ENCODE measurements around the gene MSI2.

Gene MSI2

GRCh38 chr17:57434361-57434760, 178.0 kb downstream of the MSI2 start:
- H3K56ac ChIP-seq (ENCODE audit: low read length): no peak overlapping the region
- peaks cover 2% of the 10 kb centered on the region for H3K79me1 ChIP-seq (ENCODE audit: low read length)
- no peak overlapping the region for H2BK5ac ChIP-seq (ENCODE audit: low read length)
- H2BK120ac ChIP-seq (ENCODE audit: low read depth, low read length): no peak overlapping the region
- no peak overlapping the region for H3K4me3 ChIP-seq (ENCODE audit: low read length)
- no peak overlapping the region for H4K8ac ChIP-seq (ENCODE audit: low read depth, low read length)
- no peak overlapping the region for H3K9ac ChIP-seq (ENCODE audit: low read length)
- no peaks in the 10 kb centered on the region for H3K4me1 ChIP-seq (ENCODE audit: control insufficient read depth, low read depth, low read length)
- H3K23ac ChIP-seq (ENCODE audit: low read length): no peak overlapping the region
- H3K27me3 ChIP-seq (ENCODE audit: insufficient read depth, low read length, poor library complexity): no peaks in the 10 kb centered on the region
- H2AK5ac ChIP-seq (ENCODE audit: low read length): no peak overlapping the region
- no peaks in the 10 kb centered on the region for H3K79me2 ChIP-seq (ENCODE audit: control insufficient read depth, insufficient read depth, low read length)
- H2BK15ac ChIP-seq (replicated peaks; ENCODE audit: low read depth): no peak overlapping the region
- no peak overlapping the region for H3K4me2 ChIP-seq (ENCODE audit: low read length)
- no peaks in the 10 kb centered on the region for H3K36me3 ChIP-seq (ENCODE audit: control insufficient read depth, insufficient read depth, low read length)
- DNase-seq: no peak
- no peak overlapping the region for H4K5ac ChIP-seq (ENCODE audit: low read length)
- no peak overlapping the region for H3K4ac ChIP-seq (ENCODE audit: low read depth, low read length)
- no peak overlapping the region for H3K18ac ChIP-seq (ENCODE audit: low read length)
- H3K27ac ChIP-seq (ENCODE audit: low read depth, low read length): no peak overlapping the region
- no CpG with 5 or more reads among the region's 1 CpG for WGBS (ENCODE audit: extremely low coverage, insufficient coverage, low lambda C conversion rate)

- Histone ChIP-seq H4K8ac (ENCODE audit: low read depth, low read length) (no peak overlapping the region), H2BK15ac (replicated peaks; ENCODE audit: low read depth) (no peak overlapping the region), H2AK5ac (ENCODE audit: low read length) (no peak overlapping the region), H3K27ac (ENCODE audit: low read depth, low read length) (no peak overlapping the region), H3K79me2 (ENCODE audit: control insufficient read depth, insufficient read depth, low read length) (no peaks in the 10 kb centered on the region), H2BK120ac (ENCODE audit: low read depth, low read length) (no peak overlapping the region), H3K18ac (ENCODE audit: low read length) (no peak overlapping the region), H3K79me1 (ENCODE audit: low read length) (peaks cover 5% of the 10 kb centered on the region), H3K27me3 (ENCODE audit: insufficient read depth, low read length, poor library complexity) (no peaks in the 10 kb centered on the region), H3K23ac (ENCODE audit: low read length) (no peak overlapping the region), H2BK5ac (ENCODE audit: low read length) (no peak overlapping the region), H4K5ac (ENCODE audit: low read length) (no peak overlapping the region), H3K36me3 (ENCODE audit: control insufficient read depth, insufficient read depth, low read length) (no peaks in the 10 kb centered on the region), H3K4ac (ENCODE audit: low read depth, low read length) (no peak overlapping the region), H3K9ac (ENCODE audit: low read length) (no peak overlapping the region), H3K56ac (ENCODE audit: low read length) (no peak overlapping the region), H3K4me3 (ENCODE audit: low read length) (no peak overlapping the region), H3K4me1 (ENCODE audit: control insufficient read depth, low read depth, low read length) (peaks cover 2% of the 10 kb centered on the region), H3K4me2 (ENCODE audit: low read length) (no peak overlapping the region)
- no peak for DNase-seq
- no CpG with 5 or more reads among the region's 4 CpGs for WGBS (ENCODE audit: extremely low coverage, insufficient coverage, low lambda C conversion rate)
Observed at GRCh38 chr17:57436565-57436964, 180.2 kb downstream of the MSI2 start.

GRCh38 chr17:57438066-57438731, 181.9 kb downstream of the MSI2 start:
- Histone ChIP-seq H3K56ac (ENCODE audit: low read length) (no peak overlapping the region), H3K27ac (ENCODE audit: low read depth, low read length) (no peak overlapping the region), H3K4ac (ENCODE audit: low read depth, low read length) (no peak overlapping the region), H3K79me2 (ENCODE audit: control insufficient read depth, insufficient read depth, low read length) (no peaks in the 10 kb centered on the region), H2BK120ac (ENCODE audit: low read depth, low read length) (no peak overlapping the region), H3K4me1 (ENCODE audit: control insufficient read depth, low read depth, low read length) (peaks cover 2% of the 10 kb centered on the region), H3K23ac (ENCODE audit: low read length) (no peak overlapping the region), H2AK5ac (ENCODE audit: low read length) (no peak overlapping the region), H2BK15ac (replicated peaks; ENCODE audit: low read depth) (no peak overlapping the region), H3K9ac (ENCODE audit: low read length) (no peak overlapping the region), H2BK5ac (ENCODE audit: low read length) (no peak overlapping the region), H3K18ac (ENCODE audit: low read length) (no peak overlapping the region), H3K27me3 (ENCODE audit: insufficient read depth, low read length, poor library complexity) (no peaks in the 10 kb centered on the region), H3K79me1 (ENCODE audit: low read length) (peaks cover 3% of the 10 kb centered on the region), H4K8ac (ENCODE audit: low read depth, low read length) (no peak overlapping the region), H3K4me2 (ENCODE audit: low read length) (no peak overlapping the region), H3K4me3 (ENCODE audit: low read length) (no peak overlapping the region), H3K36me3 (ENCODE audit: control insufficient read depth, insufficient read depth, low read length) (no peaks in the 10 kb centered on the region), H4K5ac (ENCODE audit: low read length) (no peak overlapping the region)
- no peak for DNase-seq
- no CpG with 5 or more reads among the region's 9 CpGs for WGBS (ENCODE audit: extremely low coverage, insufficient coverage, low lambda C conversion rate)

DNA sequence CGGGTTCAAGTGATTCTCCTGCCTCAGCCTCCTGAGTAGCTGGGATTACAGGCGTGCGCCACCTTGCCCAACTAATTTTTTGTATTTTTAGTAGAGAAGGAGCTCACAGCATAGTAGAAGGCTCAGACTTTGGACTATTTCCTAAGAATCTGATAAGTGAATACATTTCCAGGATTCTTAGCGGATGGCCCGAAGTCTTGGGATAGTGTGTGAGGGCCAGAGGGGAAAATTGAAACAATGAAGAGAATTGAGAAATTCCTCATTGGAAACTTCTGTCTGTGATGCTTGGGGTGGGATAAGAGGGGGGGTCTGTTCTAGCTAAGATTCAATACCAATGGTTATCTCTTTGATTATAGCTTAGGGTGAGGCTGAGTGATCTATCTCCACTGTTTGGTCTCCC, 183.3 kb downstream of the MSI2 start:
- Histone ChIP-seq H3K36me3 (ENCODE audit: control insufficient read depth, insufficient read depth, low read length) (no peaks in the 10 kb centered on the region), H2BK5ac (ENCODE audit: low read length) (no peak overlapping the region), H4K8ac (ENCODE audit: low read depth, low read length) (no peak overlapping the region), H2BK15ac (replicated peaks; ENCODE audit: low read depth) (no peak overlapping the region), H3K27me3 (ENCODE audit: insufficient read depth, low read length, poor library complexity) (no peaks in the 10 kb centered on the region), H2BK120ac (ENCODE audit: low read depth, low read length) (no peak overlapping the region), H3K18ac (ENCODE audit: low read length) (no peak overlapping the region), H3K23ac (ENCODE audit: low read length) (peak overlapping the region; percentile 18), H4K5ac (ENCODE audit: low read length) (no peak overlapping the region), H3K27ac (ENCODE audit: low read depth, low read length) (no peak overlapping the region), H3K4me2 (ENCODE audit: low read length) (no peak overlapping the region), H3K4me3 (ENCODE audit: low read length) (no peak overlapping the region), H3K79me1 (ENCODE audit: low read length) (peaks cover 3% of the 10 kb centered on the region), H3K79me2 (ENCODE audit: control insufficient read depth, insufficient read depth, low read length) (no peaks in the 10 kb centered on the region), H3K4me1 (ENCODE audit: control insufficient read depth, low read depth, low read length) (peaks cover 4% of the 10 kb centered on the region), H3K9ac (ENCODE audit: low read length) (no peak overlapping the region), H3K56ac (ENCODE audit: low read length) (peak overlapping the region; percentile 15), H3K4ac (ENCODE audit: low read depth, low read length) (no peak overlapping the region), H2AK5ac (ENCODE audit: low read length) (no peak overlapping the region)
- WGBS (ENCODE audit: extremely low coverage, insufficient coverage, low lambda C conversion rate): no CpG with 5 or more reads among the region's 5 CpGs
- no peak for DNase-seq

DNA sequence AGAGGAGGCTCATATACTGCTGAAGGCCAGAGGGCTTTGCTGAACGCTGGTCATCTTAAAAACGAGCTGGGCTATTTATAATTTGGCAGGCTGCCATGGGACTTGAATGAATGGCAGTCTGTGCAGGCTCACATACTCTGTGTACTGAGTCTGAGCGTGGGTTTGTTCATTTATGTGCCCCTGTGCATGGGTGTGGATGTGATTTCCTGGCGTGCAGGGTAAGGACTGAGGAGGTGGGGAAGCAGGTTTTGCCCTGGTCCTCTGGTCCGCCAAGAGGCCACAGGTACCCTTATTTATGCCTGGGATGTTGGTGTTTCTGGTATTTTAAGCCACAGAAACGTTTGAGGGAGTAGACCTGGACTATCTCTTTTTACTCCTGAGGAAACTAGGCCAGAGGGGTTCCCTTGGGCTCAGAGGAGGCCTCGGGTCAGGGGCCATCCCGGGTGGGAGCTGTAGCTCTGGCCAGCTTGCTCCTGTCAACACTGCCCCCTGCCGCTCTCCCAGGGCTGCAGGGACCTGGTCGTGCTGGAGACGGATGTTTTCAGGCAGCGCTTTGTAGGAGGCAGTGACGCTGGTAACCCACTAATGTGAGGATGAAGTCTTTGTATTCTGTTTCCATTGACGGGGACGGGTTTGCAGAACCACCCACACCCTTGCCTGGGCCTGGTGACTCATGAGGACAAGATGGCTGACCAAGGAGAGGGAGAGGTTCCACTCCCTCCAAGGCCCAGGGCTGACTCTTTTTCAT, 184.4 kb downstream of the MSI2 start:
- DNase-seq: peak; percentile 93
- Histone ChIP-seq H3K23ac (ENCODE audit: low read length) (no peak overlapping the region), H3K4me1 (ENCODE audit: control insufficient read depth, low read depth, low read length) (peaks cover 9% of the 10 kb centered on the region), H2BK15ac (replicated peaks; ENCODE audit: low read depth) (no peak overlapping the region), H3K79me1 (ENCODE audit: low read length) (peaks cover 3% of the 10 kb centered on the region), H3K4me2 (ENCODE audit: low read length) (no peak overlapping the region), H3K27ac (ENCODE audit: low read depth, low read length) (peak overlapping the region; percentile 20), H3K79me2 (ENCODE audit: control insufficient read depth, insufficient read depth, low read length) (no peaks in the 10 kb centered on the region), H3K18ac (ENCODE audit: low read length) (no peak overlapping the region), H3K27me3 (ENCODE audit: insufficient read depth, low read length, poor library complexity) (no peaks in the 10 kb centered on the region), H3K4me3 (ENCODE audit: low read length) (no peak overlapping the region), H3K9ac (ENCODE audit: low read length) (no peak overlapping the region), H2AK5ac (ENCODE audit: low read length) (no peak overlapping the region), H2BK120ac (ENCODE audit: low read depth, low read length) (no peak overlapping the region), H4K5ac (ENCODE audit: low read length) (no peak overlapping the region), H3K4ac (ENCODE audit: low read depth, low read length) (no peak overlapping the region), H2BK5ac (ENCODE audit: low read length) (no peak overlapping the region), H4K8ac (ENCODE audit: low read depth, low read length) (no peak overlapping the region), H3K56ac (ENCODE audit: low read length) (peak overlapping the region; percentile 27), H3K36me3 (ENCODE audit: control insufficient read depth, insufficient read depth, low read length) (no peaks in the 10 kb centered on the region)
- WGBS (ENCODE audit: extremely low coverage, insufficient coverage, low lambda C conversion rate): no CpG with 5 or more reads among the region's 15 CpGs
